Panc1 (cell line): ENCODE results near the gene GNA12. TPM values are rescaled to one million over a fixed set of nuclear protein-coding genes. Genes with fewer than 3 reads are reported as not detected.

Experiments
- ATAC-seq: fragments of 200-7000 bp; cut with Tn5 transposase; 2 replicates; pipeline ENCODE4 v1.9.1; 2020; ENCODE audit warnings: mild to moderate bottlenecking, moderate library complexity
- BruUV-seq: library from RNA; stranded (reverse); fragments of 400-500 nt; replicated peaks from 2 replicates; lab custom pipeline; 2021; lab: Mats Ljungman, UMichigan
- CTCF ChIA-PET: fragments of 300-600 bp; sonication (Branson Sonifier 250); formaldehyde crosslinking; loops from one replicate; lab custom pipeline; 2022; ENCODE audit warnings: antibody characterized with exemption; lab: Charles Lee
- POLR2A ChIA-PET: fragments of 300-600 bp; sonication (Branson Sonifier 250); formaldehyde crosslinking; loops from one replicate; lab custom pipeline; 2022; ENCODE audit warnings: antibody characterized with exemption; lab: Charles Lee
- DNase-seq: peaks from one replicate; pipeline ENCODE4 v3.0.0-alpha.2; 2010; ENCODE audit warnings: low read depth, low spot score
- H3K27ac ChIP-seq: 2 replicates; pipeline ENCODE4 v1.5.1; 2011; ENCODE audit warnings: mild to moderate bottlenecking, low read length, inconsistent platforms
- H3K27me3 ChIP-seq: fragments of 200-500 bp; sonication (Bioruptor generic); 2 replicates; pipeline ENCODE4 v1.6.0; 2014; ENCODE audit warnings: low read length, inconsistent platforms; ENCODE audit not compliant: control insufficient read depth, insufficient read depth
- H3K36me3 ChIP-seq: fragments of 200-500 bp; sonication (Bioruptor generic); 2 replicates; pipeline ENCODE4 v1.5.1; 2014; ENCODE audit warnings: inconsistent platforms, mild to moderate bottlenecking, low read length, moderate library complexity; ENCODE audit not compliant: control insufficient read depth, insufficient read depth
- H3K4me1 ChIP-seq: 2 replicates; pipeline ENCODE4 v1.5.1; 2011; ENCODE audit warnings: inconsistent platforms, mild to moderate bottlenecking, low read length, moderate library complexity; ENCODE audit not compliant: control insufficient read depth, insufficient read depth
- H3K4me3 ChIP-seq, 2 experiments: 2 replicates each; pipeline ENCODE4 v1.5.1; 2011 to 2012; ENCODE audit warnings: low read depth in 2 of 2, low read length in 2 of 2, mild to moderate bottlenecking in 2 of 2, inconsistent platforms in 1 of 2, moderate library complexity in 1 of 2
- H3K9me3 ChIP-seq: fragments of 200-500 bp; sonication (Bioruptor generic); 2 replicates; pipeline ENCODE4 v1.5.1; 2014; ENCODE audit warnings: low read depth, mild to moderate bottlenecking, inconsistent platforms, low read length, moderate library complexity; ENCODE audit not compliant: control insufficient read depth, insufficient read depth
- POLR2AphosphoS5 ChIP-seq: IDR thresholded peaks from 2 replicates; pipeline ENCODE4 v1.6.1; 2012; ENCODE audit warnings: mild to moderate bottlenecking, low read depth, low read length, moderate library complexity
- SIN3A ChIP-seq: IDR thresholded peaks from 2 replicates; pipeline ENCODE4 v1.6.1; 2012; ENCODE audit warnings: low read depth, mild to moderate bottlenecking, low read length, moderate library complexity, borderline replicate concordance; ENCODE audit not compliant: insufficient read depth
- TCF7L2 ChIP-seq: IDR thresholded peaks from 2 replicates; pipeline ENCODE4 v1.6.1; 2011; ENCODE audit warnings: mild to moderate bottlenecking, low read depth, low read length, inconsistent platforms
- in situ Hi-C: cut with HindIII; loops from 2 replicates; pipeline ENCODE4 v1.10.0; 2016; ENCODE audit warnings: low sequenced_read_pairs, low pct_unique_long_range_greater_than_20kb
- intact Hi-C: fragments of 100-400 bp; cut with micrococcal nuclease; formaldehyde crosslinking; loops from one replicate; pipeline ENCODE4 v1.10.0; 2022; ENCODE audit not compliant: unreplicated experiment
- total RNA-seq: library from RNA; stranded (reverse); gene quantifications from one replicate; pipeline ENCODE4 v1.2.1, GENCODE V29; 2021; ENCODE audit not compliant: unreplicated experiment
- TF ChIP-seq, protein P1 (sequence below): fragments of 450-650 bp; IDR thresholded peaks from 2 replicates; pipeline ENCODE4 v1.5.1; 2017; ENCODE audit warnings: mild to moderate bottlenecking
- TF ChIP-seq, protein P2 (sequence below), 2 experiments: IDR thresholded peaks; 2 replicates each; pipeline ENCODE4 v1.6.1; 2011 to 2012; ENCODE audit warnings: low read depth in 2 of 2, control low read depth in 1 of 2, low read length in 1 of 2, mild to moderate bottlenecking in 1 of 2, moderate library complexity in 1 of 2; ENCODE audit not compliant: insufficient read depth in 1 of 2

The GNA12 gene
- total RNA-seq, 1 experiment from 2014 or later, result 139 TPM

DNA sequence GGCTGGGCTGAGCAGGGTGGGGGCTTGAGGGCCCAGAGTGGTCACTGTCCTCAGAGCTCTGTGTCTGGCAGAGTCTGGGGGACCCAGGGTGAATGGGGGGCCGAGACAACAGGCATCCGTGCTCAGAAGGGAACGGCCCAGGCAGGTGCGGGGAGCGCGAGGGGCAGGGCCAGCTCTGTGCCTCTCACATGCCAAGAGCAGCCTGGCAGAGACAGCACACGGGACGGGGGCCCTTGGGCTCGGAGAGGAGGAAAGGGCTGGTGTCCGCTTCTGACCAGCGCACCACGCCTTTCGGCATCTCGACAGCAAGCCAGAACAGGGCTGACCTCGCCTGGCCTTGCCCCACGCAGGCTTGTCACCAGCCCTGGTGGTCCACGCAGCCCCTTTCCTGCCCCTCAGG lies 142.7 kb downstream of the GNA12 start:
- no peaks in the 10 kb centered on the region for H3K9me3 ChIP-seq
- TF ChIP-seq TCF7L2 (no peak), POLR2AphosphoS5 (no peak)
- TF ChIP-seq, protein P1, sequence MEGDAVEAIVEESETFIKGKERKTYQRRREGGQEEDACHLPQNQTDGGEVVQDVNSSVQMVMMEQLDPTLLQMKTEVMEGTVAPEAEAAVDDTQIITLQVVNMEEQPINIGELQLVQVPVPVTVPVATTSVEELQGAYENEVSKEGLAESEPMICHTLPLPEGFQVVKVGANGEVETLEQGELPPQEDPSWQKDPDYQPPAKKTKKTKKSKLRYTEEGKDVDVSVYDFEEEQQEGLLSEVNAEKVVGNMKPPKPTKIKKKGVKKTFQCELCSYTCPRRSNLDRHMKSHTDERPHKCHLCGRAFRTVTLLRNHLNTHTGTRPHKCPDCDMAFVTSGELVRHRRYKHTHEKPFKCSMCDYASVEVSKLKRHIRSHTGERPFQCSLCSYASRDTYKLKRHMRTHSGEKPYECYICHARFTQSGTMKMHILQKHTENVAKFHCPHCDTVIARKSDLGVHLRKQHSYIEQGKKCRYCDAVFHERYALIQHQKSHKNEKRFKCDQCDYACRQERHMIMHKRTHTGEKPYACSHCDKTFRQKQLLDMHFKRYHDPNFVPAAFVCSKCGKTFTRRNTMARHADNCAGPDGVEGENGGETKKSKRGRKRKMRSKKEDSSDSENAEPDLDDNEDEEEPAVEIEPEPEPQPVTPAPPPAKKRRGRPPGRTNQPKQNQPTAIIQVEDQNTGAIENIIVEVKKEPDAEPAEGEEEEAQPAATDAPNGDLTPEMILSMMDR, result no peak
- TF ChIP-seq, protein P2, sequence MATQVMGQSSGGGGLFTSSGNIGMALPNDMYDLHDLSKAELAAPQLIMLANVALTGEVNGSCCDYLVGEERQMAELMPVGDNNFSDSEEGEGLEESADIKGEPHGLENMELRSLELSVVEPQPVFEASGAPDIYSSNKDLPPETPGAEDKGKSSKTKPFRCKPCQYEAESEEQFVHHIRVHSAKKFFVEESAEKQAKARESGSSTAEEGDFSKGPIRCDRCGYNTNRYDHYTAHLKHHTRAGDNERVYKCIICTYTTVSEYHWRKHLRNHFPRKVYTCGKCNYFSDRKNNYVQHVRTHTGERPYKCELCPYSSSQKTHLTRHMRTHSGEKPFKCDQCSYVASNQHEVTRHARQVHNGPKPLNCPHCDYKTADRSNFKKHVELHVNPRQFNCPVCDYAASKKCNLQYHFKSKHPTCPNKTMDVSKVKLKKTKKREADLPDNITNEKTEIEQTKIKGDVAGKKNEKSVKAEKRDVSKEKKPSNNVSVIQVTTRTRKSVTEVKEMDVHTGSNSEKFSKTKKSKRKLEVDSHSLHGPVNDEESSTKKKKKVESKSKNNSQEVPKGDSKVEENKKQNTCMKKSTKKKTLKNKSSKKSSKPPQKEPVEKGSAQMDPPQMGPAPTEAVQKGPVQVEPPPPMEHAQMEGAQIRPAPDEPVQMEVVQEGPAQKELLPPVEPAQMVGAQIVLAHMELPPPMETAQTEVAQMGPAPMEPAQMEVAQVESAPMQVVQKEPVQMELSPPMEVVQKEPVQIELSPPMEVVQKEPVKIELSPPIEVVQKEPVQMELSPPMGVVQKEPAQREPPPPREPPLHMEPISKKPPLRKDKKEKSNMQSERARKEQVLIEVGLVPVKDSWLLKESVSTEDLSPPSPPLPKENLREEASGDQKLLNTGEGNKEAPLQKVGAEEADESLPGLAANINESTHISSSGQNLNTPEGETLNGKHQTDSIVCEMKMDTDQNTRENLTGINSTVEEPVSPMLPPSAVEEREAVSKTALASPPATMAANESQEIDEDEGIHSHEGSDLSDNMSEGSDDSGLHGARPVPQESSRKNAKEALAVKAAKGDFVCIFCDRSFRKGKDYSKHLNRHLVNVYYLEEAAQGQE (IDR thresholded peaks at IDR 0.05; ENCODE audit: insufficient read depth in 1 of 2, low read depth in 2 of 2, low read length in 1 of 2), result no peak
- H3K36me3 ChIP-seq, result no peaks in the 10 kb centered on the region
- ChIA-PET POLR2A (interaction anchor here (0.6 kb wide), 1 partner anchor 491 kb away, joined by 3 read pairs; no protein-coding TSS in a partner anchor), CTCF (interaction anchor here (2.6 kb wide), 1 partner anchor 21 kb away, joined by 6 read pairs; no protein-coding TSS in a partner anchor)
- H3K27ac ChIP-seq, result no peak overlapping the region
- intact Hi-C loops, result no loop called here
- no peaks in the 10 kb centered on the region for H3K4me1 ChIP-seq
- no peaks in the 10 kb centered on the region for H3K27me3 ChIP-seq
- H3K4me3 ChIP-seq, result no peak overlapping the region
- in situ Hi-C loops, result no loop called here
- BruUV-seq, result no TSS peak
- no peak for DNase-seq
- ATAC-seq, result no peak

DNA sequence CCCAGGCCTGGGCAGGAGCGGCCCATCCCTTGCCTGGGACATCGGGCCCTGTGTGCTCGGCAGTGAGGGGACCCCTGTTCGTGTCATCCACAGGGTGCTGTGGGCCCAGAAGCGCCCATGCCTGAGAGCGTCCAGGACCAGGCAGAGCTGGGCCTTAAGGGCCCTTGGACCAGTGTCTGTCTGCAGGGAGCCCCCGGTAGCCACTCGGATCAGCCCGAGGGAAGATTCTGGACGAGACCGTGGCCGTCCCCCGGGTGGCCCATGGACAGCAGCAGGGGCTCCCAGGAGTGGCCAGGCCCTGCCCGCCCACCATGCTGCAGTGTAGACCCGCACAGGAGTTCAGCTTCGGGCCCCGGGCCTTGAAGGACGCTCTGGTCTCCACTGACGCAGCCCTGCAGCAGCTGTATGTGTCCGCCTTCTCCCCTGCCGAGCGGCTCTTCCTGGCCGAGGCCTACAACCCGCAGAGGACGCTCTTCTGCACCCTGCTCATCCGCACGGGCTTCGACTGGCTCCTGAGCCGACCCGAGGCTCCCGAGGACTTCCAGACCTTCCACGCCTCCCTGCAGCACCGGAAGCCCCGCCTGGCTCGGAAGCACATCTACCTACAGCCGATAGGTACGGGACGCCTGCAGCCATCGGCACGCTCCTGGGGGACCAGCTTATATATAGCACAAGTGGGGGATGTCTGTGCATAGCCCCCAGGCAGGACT lies 143.8 kb downstream of the GNA12 start:
- Histone ChIP-seq H3K36me3 (no peaks in the 10 kb centered on the region), H3K27ac (no peak overlapping the region), H3K9me3 (no peaks in the 10 kb centered on the region), H3K4me1 (no peaks in the 10 kb centered on the region), H3K27me3 (no peaks in the 10 kb centered on the region), H3K4me3 (no peak overlapping the region)
- TF ChIP-seq POLR2AphosphoS5, result no peak
- TF ChIP-seq, protein P2 (IDR thresholded peaks at IDR 0.05; ENCODE audit: insufficient read depth in 1 of 2, low read depth in 2 of 2, low read length in 1 of 2), result no peak
- TF ChIP-seq SIN3A, result no peak
- TF ChIP-seq, protein P1, result no peak
- no peak for TF ChIP-seq TCF7L2
- intact Hi-C loops, result no loop called here
- ATAC-seq, result no peak; the same call in 1 of the 2 replicates
- in situ Hi-C loops, result no loop called here
- POLR2A ChIA-PET, result no interaction called here
- CTCF ChIA-PET, result interaction anchor here (0.5 to 1.2 kb wide), 3 partner anchors 10 to 137 kb away, joined by 3 read pairs; no protein-coding TSS in a partner anchor
- no peak for DNase-seq
- no TSS peak for BruUV-seq
